ENCODE results near the gene ETV6. TPM values are rescaled to one million over a fixed set of nuclear protein-coding genes. Genes with fewer than 3 reads are reported as not detected.

The ETV6 gene
- total and polyA plus RNA-seq, 8 donors: 5.1 to 31.6 (median 18.2) TPM

GRCh38 chr12:11787437-11787836 lies 138.0 kb downstream of the ETV6 start:
- WGBS, 2 donors: 96 to 98% methylated on average over 1 of the region's 1 CpG
- no peaks in the 10 kb centered on the region for H3K9me3 ChIP-seq
- no peak overlapping the region for H3K27ac ChIP-seq
- H3K4me1 ChIP-seq: no peaks in the 10 kb centered on the region
- no peak for ATAC-seq
- no peak overlapping the region for H3K4me3 ChIP-seq
- intact Hi-C loops (cut with DNase I): no loop called here
- H3K36me3 ChIP-seq: no peaks in the 10 kb centered on the region
- no peaks in the 10 kb centered on the region for H3K27me3 ChIP-seq
- no peak for FAIRE-seq
- no peak for TF ChIP-seq CTCF (IDR thresholded peaks at IDR 0.05)
- no peak for DNase-seq

- WGBS, 2 donors: 84% methylated on average over 6 of the region's 6 CpGs
- Histone ChIP-seq H3K9me3 (no peaks in the 10 kb centered on the region), H3K36me3 (no peaks in the 10 kb centered on the region), H3K27ac (no peak overlapping the region), H3K27me3 (no peaks in the 10 kb centered on the region), H3K4me1 (peaks cover 0 to 3% (median 1%) of the 10 kb centered on the region in 3 donors), H3K4me3 (no peak overlapping the region)
- DNase-seq: no peak
- ATAC-seq: no peak
- TF ChIP-seq CTCF (IDR thresholded peaks at IDR 0.05): no peak
- intact Hi-C loops (cut with DNase I): no loop called here
- FAIRE-seq: no peak
These were observed 138.7 kb downstream of the ETV6 start for GRCh38 chr12:11787933-11788849.

GRCh38 chr12:11793921-11794710 lies 144.6 kb downstream of the ETV6 start:
- Histone ChIP-seq H3K36me3 (no peaks in the 10 kb centered on the region), H3K27ac (peak overlapping the region in 1 of 4 donors; percentile 54), H3K27me3 (no peaks in the 10 kb centered on the region), H3K4me1 (peaks cover 21 to 41% (median 33%) of the 10 kb centered on the region in 3 donors), H3K4me3 (no peak overlapping the region), H3K9me3 (no peaks in the 10 kb centered on the region)
- 56 to 64% methylated on average over 14 of the region's 14 CpGs for WGBS, 2 donors
- DNase-seq: no peak
- peak; percentile 54 to 67 (median 59) for ATAC-seq
- intact Hi-C loops (cut with DNase I): no loop called here
- no peak for FAIRE-seq
- no peak for TF ChIP-seq CTCF (IDR thresholded peaks at IDR 0.05)

GRCh38 chr12:11794751-11795150 lies 145.3 kb downstream of the ETV6 start:
- H3K27ac ChIP-seq: peak overlapping the region in 2 of 4 donors; percentile 17 to 58
- H3K9me3 ChIP-seq: no peaks in the 10 kb centered on the region
- no peaks in the 10 kb centered on the region for H3K27me3 ChIP-seq
- 78% methylated on average over 4 of the region's 4 CpGs for WGBS, 2 donors
- FAIRE-seq (no peak), ATAC-seq (no peak), DNase-seq (no peak)
- intact Hi-C loops (cut with DNase I): no loop called here
- peaks cover 21 to 41% (median 33%) of the 10 kb centered on the region in 3 donors for H3K4me1 ChIP-seq
- no peaks in the 10 kb centered on the region for H3K36me3 ChIP-seq
- no peak for TF ChIP-seq CTCF (IDR thresholded peaks at IDR 0.05)
- H3K4me3 ChIP-seq: no peak overlapping the region
